Measurements from ENCODE around the gene TUBGCP6. TPM values are rescaled to one million over a fixed set of nuclear protein-coding genes. Genes with fewer than 3 reads are reported as not detected.

TUBGCP6 gene
- total and polyA plus RNA-seq, 10 of the 15 experiments (the other 5 are each of a cell fraction or from before 2014, with no cell fraction given): 0.74 to 41.4 (median 19.4) TPM

DNA sequence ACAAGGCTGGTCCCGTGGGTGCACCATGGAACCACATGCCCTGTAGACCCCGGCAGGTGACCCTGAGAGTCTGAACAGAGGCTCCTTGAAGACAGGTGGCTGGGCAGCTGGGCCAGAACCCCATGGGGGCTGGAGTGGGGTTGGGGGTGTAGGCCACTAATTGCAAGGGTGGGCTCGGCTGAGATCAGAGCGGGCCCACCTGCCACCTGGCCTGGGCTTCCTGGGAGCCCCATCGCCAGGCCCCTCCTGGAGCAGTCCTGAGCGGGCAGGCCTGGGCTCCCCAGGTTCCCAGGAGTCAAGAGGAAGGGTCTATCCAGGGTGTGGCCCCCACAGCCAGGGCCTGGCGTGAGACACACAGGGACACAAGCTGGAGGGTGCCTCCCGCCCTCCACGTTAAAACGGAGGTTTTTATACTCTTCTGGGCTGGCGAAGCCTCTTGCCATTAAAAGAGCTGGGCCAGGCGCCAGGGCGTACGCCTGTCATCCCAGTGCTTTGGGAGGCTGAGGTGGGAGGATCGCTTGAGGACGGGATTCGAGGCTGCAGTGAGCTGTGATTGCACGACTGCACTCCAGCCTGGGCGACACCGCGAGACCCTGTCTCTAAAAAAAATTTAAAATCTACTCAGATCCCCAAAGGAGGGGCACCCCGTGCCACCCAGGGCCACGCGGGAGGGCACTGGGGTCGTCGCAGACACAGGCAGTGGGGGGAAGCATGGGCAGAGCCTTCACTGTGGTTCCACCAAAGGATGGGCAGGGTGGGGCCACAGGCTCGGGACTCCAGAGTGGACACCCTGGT lies 63.9 kb downstream of the TUBGCP6 start:
- Histone ChIP-seq H4K20me1 (ENCODE audit: control insufficient read depth, insufficient read depth) (no peaks in the 10 kb centered on the region), H3K79me2 (ENCODE audit: control insufficient read depth, insufficient read depth, low read length) (peaks cover 3% of the 10 kb centered on the region), H3K27me3 (replicated peaks in 1 of 2; ENCODE audit: control insufficient read depth in 2 of 2, insufficient read depth in 2 of 2, low read length in 1 of 2) (no peaks in the 10 kb centered on the region), H3K9ac (ENCODE audit: control insufficient read depth, insufficient read depth, low read length) (no peak overlapping the region), H3K27ac (ENCODE audit: control insufficient read depth, insufficient read depth) (no peak overlapping the region), H3K4me1 (ENCODE audit: control insufficient read depth, insufficient read depth, low read length) (peaks cover 4% of the 10 kb centered on the region), H3K4me3 (no peak overlapping the region), H3K36me3 (ENCODE audit: control insufficient read depth in 2 of 2, insufficient read depth in 2 of 2, low read length in 1 of 2) (no peaks in the 10 kb centered on the region), H2AFZ (ENCODE audit: control insufficient read depth, low read depth, low read length) (no peak overlapping the region), H3K4me2 (ENCODE audit: control insufficient read depth, insufficient read depth) (no peak overlapping the region), H3K9me3 (replicated peaks; ENCODE audit: control insufficient read depth, insufficient read depth, low read length) (no peaks in the 10 kb centered on the region)
- POLR2A ChIA-PET: interaction anchor here (0.7 kb wide), 1 partner anchor 249 kb away, joined by 3 read pairs; no protein-coding TSS in a partner anchor
- CTCF ChIA-PET: no interaction called here
- no peak for ATAC-seq
- TF ChIP-seq NBN (IDR thresholded peaks at IDR 0.05) (no peak), ZNF384 (IDR thresholded peaks at IDR 0.05; ENCODE audit: borderline replicate concordance, low read depth, low read length) (no peak), SRF (IDR thresholded peaks at IDR 0.05; ENCODE audit: low read depth in 2 of 2, low read length in 2 of 2) (no peak), SPI1 (IDR thresholded peaks at IDR 0.05; ENCODE audit: borderline replicate concordance, insufficient read depth, low read depth, low read length) (no peak), STAT3 (IDR thresholded peaks at IDR 0.05; ENCODE audit: low read depth, low read length) (no peak)
- TF ChIP-seq, protein P1, sequence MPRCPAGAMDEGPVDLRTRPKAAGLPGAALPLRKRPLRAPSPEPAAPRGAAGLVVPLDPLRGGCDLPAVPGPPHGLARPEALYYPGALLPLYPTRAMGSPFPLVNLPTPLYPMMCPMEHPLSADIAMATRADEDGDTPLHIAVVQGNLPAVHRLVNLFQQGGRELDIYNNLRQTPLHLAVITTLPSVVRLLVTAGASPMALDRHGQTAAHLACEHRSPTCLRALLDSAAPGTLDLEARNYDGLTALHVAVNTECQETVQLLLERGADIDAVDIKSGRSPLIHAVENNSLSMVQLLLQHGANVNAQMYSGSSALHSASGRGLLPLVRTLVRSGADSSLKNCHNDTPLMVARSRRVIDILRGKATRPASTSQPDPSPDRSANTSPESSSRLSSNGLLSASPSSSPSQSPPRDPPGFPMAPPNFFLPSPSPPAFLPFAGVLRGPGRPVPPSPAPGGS (IDR thresholded peaks at IDR 0.05; ENCODE audit: borderline replicate concordance, insufficient read depth, low read depth, low read length, poor library complexity, severe bottlenecking): no peak
- SMC1A ChIA-PET (ENCODE audit: uncharacterized antibody, unreplicated experiment): no interaction called here
- WGBS (ENCODE audit: insufficient coverage, insufficient replicate concordance, low lambda C conversion rate, missing lambda C conversion rate): 83% methylated on average over 27 of the region's 27 CpGs
- no peak for FAIRE-seq
- no peak for DNase-seq (ENCODE audit: low read depth, low spot score)
- no TSS peak for BruUV-seq (replicated peaks)
- RAD21 ChIA-PET (ENCODE audit: unreplicated experiment): no interaction called here
- intact Hi-C loops (cut with micrococcal nuclease; ENCODE audit: unreplicated experiment) (no loop called here), in situ Hi-C loops (cut with MboI) (no loop called here)
